ENCODE data around the gene NMNAT2.

- TF ChIP-seq CTCF (IDR thresholded peaks at IDR 0.05), result no peak
- no peak for TF ChIP-seq POLR2A (IDR thresholded peaks at IDR 0.05)
Measured at GRCh38 chr1:183223467-183223866, 194.7 kb downstream of the NMNAT2 start.

Measured in body of pancreas (tissue), 4 donors.